PC-9 (cell line): Measurements from ENCODE around the gene ERI2. TPM values are rescaled to one million over a fixed set of nuclear protein-coding genes. Genes with fewer than 3 reads are reported as not detected.
"Not testable (repeated sequence)": the region's sequence is repeated elsewhere in the genome, so short reads cannot be mapped to it uniquely, and the experiment has no call there.

Experiments
- BruUV-seq: library from RNA; stranded (reverse); fragments of 400-500 nt; replicated peaks from 2 replicates; lab custom pipeline; 2021; lab: Mats Ljungman, UMichigan
- CTCF ChIA-PET: fragments of 300-600 bp; sonication (Branson Sonifier 250); formaldehyde crosslinking; loops from one replicate; lab custom pipeline; 2022; ENCODE audit warnings: antibody characterized with exemption; lab: Charles Lee
- POLR2A ChIA-PET: fragments of 300-600 bp; sonication (Branson Sonifier 250); formaldehyde crosslinking; loops from one replicate; lab custom pipeline; 2022; ENCODE audit warnings: antibody characterized with exemption; ENCODE audit not compliant: unreplicated experiment; lab: Charles Lee
- DNase-seq, 2 experiments: peaks; one replicate each; pipeline versions ENCODE4 v3.0.0 to v3.0.0-alpha.2; 2015 to 2022; ENCODE audit warnings: mixed read lengths in 1 of 2
- H2AFZ ChIP-seq: fragments of 200-600 bp; sonication (generic); 2 replicates; pipeline ENCODE4 v1.8.1; 2017; ENCODE audit warnings: antibody characterized with exemption
- H3F3A ChIP-seq: fragments of 200-600 bp; sonication (generic); 2 replicates; pipeline ENCODE4 v1.8.1; 2017; ENCODE audit warnings: antibody characterized with exemption, mild to moderate bottlenecking, low read depth; ENCODE audit not compliant: insufficient read depth
- H3K27ac ChIP-seq: fragments of 200-600 bp; sonication (generic); 2 replicates; pipeline ENCODE4 v1.6.1; 2016; ENCODE audit warnings: mixed run types
- H3K27me3 ChIP-seq: fragments of 200-600 bp; sonication (generic); 2 replicates; pipeline ENCODE4 v1.6.1; 2016; ENCODE audit warnings: low read depth, mixed run types; ENCODE audit not compliant: insufficient read depth
- H3K36me3 ChIP-seq: fragments of 200-600 bp; sonication (generic); 2 replicates; pipeline ENCODE4 v1.6.1; 2016; ENCODE audit warnings: low read depth, mixed run types
- H3K4me1 ChIP-seq: fragments of 200-600 bp; sonication (generic); replicated peaks from 2 replicates; pipeline ENCODE4 v1.6.1; 2016; ENCODE audit warnings: mixed run types; ENCODE audit not compliant: insufficient read depth
- H3K4me2 ChIP-seq: fragments of 200-600 bp; sonication (generic); 2 replicates; pipeline ENCODE4 v1.6.1; 2017; ENCODE audit warnings: mixed run types
- H3K4me3 ChIP-seq: fragments of 200-600 bp; sonication (generic); 2 replicates; pipeline ENCODE4 v1.6.1; 2016; ENCODE audit warnings: mixed run types
- H3K79me2 ChIP-seq: fragments of 200-600 bp; sonication (generic); 2 replicates; pipeline ENCODE4 v1.6.1; 2017; ENCODE audit warnings: low read depth, mixed run types
- H3K9me2 ChIP-seq: fragments of 200-600 bp; sonication (generic); 2 replicates; pipeline ENCODE4 v1.8.1; 2017; ENCODE audit warnings: mild to moderate bottlenecking; ENCODE audit not compliant: insufficient read depth
- H3K9me3 ChIP-seq: fragments of 200-600 bp; sonication (generic); 2 replicates; pipeline ENCODE4 v1.8.1; 2016; ENCODE audit warnings: low read depth; ENCODE audit not compliant: insufficient read depth
- H4K20me1 ChIP-seq: fragments of 200-600 bp; sonication (generic); 2 replicates; pipeline ENCODE4 v1.8.1; 2017; ENCODE audit not compliant: insufficient read depth
- EZH2 ChIP-seq: fragments of 200-600 bp; sonication (generic); IDR thresholded peaks from 2 replicates; pipeline ENCODE4 v1.8.0; 2017; ENCODE audit warnings: antibody characterized with exemption, low read depth
- intact Hi-C: fragments of 100-400 bp; cut with micrococcal nuclease; formaldehyde crosslinking; loops from one replicate; pipeline ENCODE4 v1.10.0; 2022; ENCODE audit not compliant: unreplicated experiment
- total RNA-seq: library from RNA; stranded (reverse); gene quantifications from 2 replicates; pipeline ENCODE4 v1.2.3, GENCODE V29; 2021
- TF ChIP-seq, protein P1 (sequence below): fragments of 200-600 bp; sonication (generic); conservative IDR thresholded peaks from 2 replicates; pipeline ENCODE4 v1.6.1; 2017; ENCODE audit warnings: mixed run types, antibody characterized with exemption, mild to moderate bottlenecking, moderate library complexity

The ERI2 gene
- total RNA-seq, 1 experiment from 2014 or later, result 29.5 TPM

DNA sequence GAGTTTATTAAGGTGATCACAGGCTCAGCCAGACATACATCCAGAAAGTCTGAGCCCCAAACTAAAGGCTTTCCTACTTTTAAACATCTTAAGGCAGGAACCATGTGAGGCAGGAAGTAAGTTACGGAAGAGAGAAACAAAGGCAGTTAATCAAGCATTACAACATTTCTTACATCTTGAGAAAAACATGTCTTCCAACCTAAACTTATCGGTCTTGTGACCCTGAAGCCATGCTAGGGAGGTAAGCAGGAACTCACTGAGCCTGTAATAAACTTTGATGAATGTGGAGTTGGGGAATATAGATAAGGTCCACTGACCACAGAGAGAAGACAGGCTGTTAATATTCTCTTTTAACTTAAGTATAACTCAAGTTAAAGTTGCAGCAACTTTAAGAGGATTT lies 45.9 kb downstream of the ERI2 start:
- peaks cover 37% of the 10 kb centered on the region for H3K27me3 ChIP-seq
- peaks cover 10% of the 10 kb centered on the region; the same call in 1 of the 2 replicates for H3K9me3 ChIP-seq
- H2AFZ ChIP-seq, result no peak overlapping the region
- H4K20me1 ChIP-seq, result no peaks in the 10 kb centered on the region
- no peaks in the 10 kb centered on the region for H3K79me2 ChIP-seq
- no peaks in the 10 kb centered on the region for H3F3A ChIP-seq
- no peak overlapping the region for H3K4me2 ChIP-seq
- H3K27ac ChIP-seq, result no peak overlapping the region
- H3K4me1 ChIP-seq, result peaks cover 4% of the 10 kb centered on the region; the same call in 1 of the 2 replicates
- POLR2A ChIA-PET, result no interaction called here
- CTCF ChIA-PET, result no interaction called here
- no TSS peak for BruUV-seq
- H3K36me3 ChIP-seq, result no peaks in the 10 kb centered on the region
- intact Hi-C loops, result no loop called here
- no peaks in the 10 kb centered on the region for H3K9me2 ChIP-seq
- no peak overlapping the region for H3K4me3 ChIP-seq
- DNase-seq, result no peak
- no peak for TF ChIP-seq EZH2
- TF ChIP-seq, protein P1, sequence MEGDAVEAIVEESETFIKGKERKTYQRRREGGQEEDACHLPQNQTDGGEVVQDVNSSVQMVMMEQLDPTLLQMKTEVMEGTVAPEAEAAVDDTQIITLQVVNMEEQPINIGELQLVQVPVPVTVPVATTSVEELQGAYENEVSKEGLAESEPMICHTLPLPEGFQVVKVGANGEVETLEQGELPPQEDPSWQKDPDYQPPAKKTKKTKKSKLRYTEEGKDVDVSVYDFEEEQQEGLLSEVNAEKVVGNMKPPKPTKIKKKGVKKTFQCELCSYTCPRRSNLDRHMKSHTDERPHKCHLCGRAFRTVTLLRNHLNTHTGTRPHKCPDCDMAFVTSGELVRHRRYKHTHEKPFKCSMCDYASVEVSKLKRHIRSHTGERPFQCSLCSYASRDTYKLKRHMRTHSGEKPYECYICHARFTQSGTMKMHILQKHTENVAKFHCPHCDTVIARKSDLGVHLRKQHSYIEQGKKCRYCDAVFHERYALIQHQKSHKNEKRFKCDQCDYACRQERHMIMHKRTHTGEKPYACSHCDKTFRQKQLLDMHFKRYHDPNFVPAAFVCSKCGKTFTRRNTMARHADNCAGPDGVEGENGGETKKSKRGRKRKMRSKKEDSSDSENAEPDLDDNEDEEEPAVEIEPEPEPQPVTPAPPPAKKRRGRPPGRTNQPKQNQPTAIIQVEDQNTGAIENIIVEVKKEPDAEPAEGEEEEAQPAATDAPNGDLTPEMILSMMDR, result no peak

GRCh38 chr16:20755799-20756198 lies 50.5 kb downstream of the ERI2 start:
- H4K20me1 ChIP-seq, H2AFZ ChIP-seq, H3K27ac ChIP-seq, H3K36me3 ChIP-seq, H3K79me2 ChIP-seq, H3K9me3 ChIP-seq, intact Hi-C loops, CTCF ChIA-PET, H3K9me2 ChIP-seq, H3F3A ChIP-seq, H3K4me2 ChIP-seq, H3K4me3 ChIP-seq, BruUV-seq, H3K4me1 ChIP-seq, DNase-seq, POLR2A ChIA-PET: not testable (repeated sequence)
- H3K27me3 ChIP-seq, result peaks cover 62% of the 10 kb centered on the region

DNA sequence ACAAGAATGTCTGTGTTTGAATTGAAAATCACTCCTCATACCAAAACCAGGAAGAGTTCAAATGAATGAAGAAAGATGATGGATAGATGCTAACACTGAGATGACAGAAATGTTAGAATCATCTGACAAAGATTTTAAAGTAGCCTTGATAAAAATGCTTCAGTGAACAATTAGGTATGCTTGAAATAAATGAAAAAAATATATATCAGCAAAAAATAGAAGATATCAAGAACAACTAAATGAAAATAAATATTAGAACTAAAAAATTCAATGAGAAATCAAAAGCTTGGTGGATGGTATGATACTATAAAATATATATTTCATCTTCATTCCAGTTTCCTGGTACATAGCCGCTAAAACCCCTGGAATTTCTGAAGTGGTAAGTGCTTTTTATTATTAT lies 51.0 kb downstream of the ERI2 start:
- TF ChIP-seq, protein P1, result no peak
- no peak for TF ChIP-seq EZH2
- Histone ChIP-seq H2AFZ (no peak overlapping the region), H3K27me3 (peaks cover 56% of the 10 kb centered on the region), H3K9me2 (no peaks in the 10 kb centered on the region), H4K20me1 (no peaks in the 10 kb centered on the region), H3K27ac (no peak overlapping the region), H3F3A (no peaks in the 10 kb centered on the region), H3K4me1 (no peaks in the 10 kb centered on the region), H3K4me3 (no peak overlapping the region), H3K9me3 (no peaks in the 10 kb centered on the region), H3K4me2 (no peak overlapping the region), H3K79me2 (no peaks in the 10 kb centered on the region), H3K36me3 (no peaks in the 10 kb centered on the region)
- intact Hi-C loops, result no loop called here
- CTCF ChIA-PET, result no interaction called here
- DNase-seq, result no peak
- POLR2A ChIA-PET, result no interaction called here
- no TSS peak for BruUV-seq

DNA sequence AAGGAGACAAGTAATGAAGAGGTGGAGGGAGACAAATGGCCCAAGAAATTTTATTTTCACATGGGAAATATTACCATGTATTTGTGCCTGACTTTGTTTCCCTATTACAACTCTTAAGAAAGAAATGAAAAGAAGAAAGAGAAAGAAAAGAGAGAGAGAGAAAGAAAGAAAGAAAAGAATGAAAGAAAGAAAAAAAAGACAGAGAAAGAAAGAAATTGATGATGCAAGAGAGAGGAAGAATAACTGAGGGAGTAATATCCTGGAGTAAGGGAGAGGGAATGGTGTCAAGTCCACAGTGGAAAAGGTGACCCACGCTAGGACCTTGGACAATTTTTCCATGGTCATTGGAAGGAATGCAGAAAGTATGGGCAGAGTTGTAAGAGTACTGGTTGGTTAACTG lies 52.5 kb downstream of the ERI2 start:
- POLR2A ChIA-PET, result no interaction called here

More for the DNA sequence above, 52.5 kb downstream of the ERI2 start:
- DNase-seq, result no peak
- Histone ChIP-seq H3K27ac (no peak overlapping the region), H3K4me3 (no peak overlapping the region), H3K9me2 (no peaks in the 10 kb centered on the region), H4K20me1 (no peaks in the 10 kb centered on the region), H3K79me2 (no peaks in the 10 kb centered on the region), H3K4me1 (no peaks in the 10 kb centered on the region), H3K4me2 (no peak overlapping the region), H2AFZ (no peak overlapping the region), H3K36me3 (no peaks in the 10 kb centered on the region), H3K9me3 (no peaks in the 10 kb centered on the region), H3K27me3 (peaks cover 44% of the 10 kb centered on the region), H3F3A (no peaks in the 10 kb centered on the region)
- BruUV-seq, result no TSS peak
- CTCF ChIA-PET, result no interaction called here
- TF ChIP-seq EZH2, result no peak
- TF ChIP-seq, protein P1, result no peak
- intact Hi-C loops, result no loop called here
